Measurements from ENCODE around the gene FAM217B. TPM values are rescaled to one million over a fixed set of nuclear protein-coding genes. Genes with fewer than 3 reads are reported as not detected.

The FAM217B gene
- total RNA-seq, 1 experiment from 2014 or later = 7.2 TPM

- H3K36me3 ChIP-seq (ENCODE audit: low read depth, low read length) = no peaks in the 10 kb centered on the region
- no peaks in the 10 kb centered on the region for H3K79me2 ChIP-seq (ENCODE audit: low read length)
- CTCF ChIA-PET = no interaction called here
- no peak overlapping the region for H3K27ac ChIP-seq (ENCODE audit: low read length)
- H3K9ac ChIP-seq (ENCODE audit: low read length) = no peak overlapping the region
- DNase-seq (no peak), ATAC-seq (no peak)
- H3K4me1 ChIP-seq (ENCODE audit: insufficient read depth, low read length) = peaks cover 16% of the 10 kb centered on the region
- TF ChIP-seq EZH2phosphoT487 (IDR thresholded peaks at IDR 0.05; ENCODE audit: borderline replicate concordance, low read length) (no peak), CTCF (conservative IDR thresholded peaks at IDR 0.05; ENCODE audit: low read depth, low read length) (no peak), EZH2 (IDR thresholded peaks at IDR 0.05; ENCODE audit: low read length, unreplicated experiment) (no peak)
- H3K4me2 ChIP-seq (ENCODE audit: low read length) = no peak overlapping the region
- no peaks in the 10 kb centered on the region for H3K9me3 ChIP-seq (ENCODE audit: low read length)
- H3K9me2 ChIP-seq (replicated peaks; ENCODE audit: low read length) = no peaks in the 10 kb centered on the region
- POLR2A ChIA-PET (ENCODE audit: unreplicated experiment) = no interaction called here
- no peak overlapping the region for H3K4me3 ChIP-seq (ENCODE audit: low read length)
- H2AFZ ChIP-seq (ENCODE audit: low read length) = no peak overlapping the region
- H3K27me3 ChIP-seq (ENCODE audit: low read length) = no peaks in the 10 kb centered on the region
- intact Hi-C loops (cut with micrococcal nuclease) = no loop called here
- H4K20me1 ChIP-seq (ENCODE audit: low read length) = no peaks in the 10 kb centered on the region
- H3F3A ChIP-seq (ENCODE audit: low read length, unreplicated experiment) = no peaks in the 10 kb centered on the region
- no TSS peak for BruUV-seq (replicated peaks)
Observed at GRCh38 chr20:59983076-59983475, 42.9 kb downstream of the FAM217B start.

GRCh38 chr20:59984541-59984940, 44.4 kb downstream of the FAM217B start:
- H3K9me3 ChIP-seq (ENCODE audit: low read length) = no peaks in the 10 kb centered on the region
- H3K9ac ChIP-seq (ENCODE audit: low read length) = no peak overlapping the region
- H3K4me3 ChIP-seq (ENCODE audit: low read length) = no peak overlapping the region
- peaks cover 26% of the 10 kb centered on the region for H3K4me1 ChIP-seq (ENCODE audit: insufficient read depth, low read length)
- no TSS peak for BruUV-seq (replicated peaks)
- intact Hi-C loops (cut with micrococcal nuclease) = no loop called here
- H3K9me2 ChIP-seq (replicated peaks; ENCODE audit: low read length) = no peaks in the 10 kb centered on the region
- POLR2A ChIA-PET (ENCODE audit: unreplicated experiment) = no interaction called here
- H3K27me3 ChIP-seq (ENCODE audit: low read length) = no peaks in the 10 kb centered on the region
- H4K20me1 ChIP-seq (ENCODE audit: low read length) = no peaks in the 10 kb centered on the region
- no peak overlapping the region for H2AFZ ChIP-seq (ENCODE audit: low read length)
- TF ChIP-seq EZH2 (IDR thresholded peaks at IDR 0.05; ENCODE audit: low read length, unreplicated experiment) (no peak), EZH2phosphoT487 (IDR thresholded peaks at IDR 0.05; ENCODE audit: borderline replicate concordance, low read length) (no peak), CTCF (conservative IDR thresholded peaks at IDR 0.05; ENCODE audit: low read depth, low read length) (no peak)
- no peak overlapping the region for H3K4me2 ChIP-seq (ENCODE audit: low read length)
- H3K36me3 ChIP-seq (ENCODE audit: low read depth, low read length) = no peaks in the 10 kb centered on the region
- ATAC-seq (no peak), DNase-seq (no peak)
- no peaks in the 10 kb centered on the region for H3K79me2 ChIP-seq (ENCODE audit: low read length)
- no peak overlapping the region for H3K27ac ChIP-seq (ENCODE audit: low read length)
- H3F3A ChIP-seq (ENCODE audit: low read length, unreplicated experiment) = no peaks in the 10 kb centered on the region
- CTCF ChIA-PET = no interaction called here

- H2AFZ ChIP-seq (ENCODE audit: low read length) = no peak overlapping the region
- no peak overlapping the region for H3K9ac ChIP-seq (ENCODE audit: low read length)
- H4K20me1 ChIP-seq (ENCODE audit: low read length) = no peaks in the 10 kb centered on the region
- TF ChIP-seq EZH2 (IDR thresholded peaks at IDR 0.05; ENCODE audit: low read length, unreplicated experiment) = no peak
- TF ChIP-seq CTCF (conservative IDR thresholded peaks at IDR 0.05; ENCODE audit: low read depth, low read length) = no peak
- no peak for TF ChIP-seq EZH2phosphoT487 (IDR thresholded peaks at IDR 0.05; ENCODE audit: borderline replicate concordance, low read length)
- intact Hi-C loops (cut with micrococcal nuclease) = no loop called here
- peaks cover 26% of the 10 kb centered on the region for H3K4me1 ChIP-seq (ENCODE audit: insufficient read depth, low read length)
- no peak for DNase-seq
- no peak overlapping the region for H3K4me2 ChIP-seq (ENCODE audit: low read length)
- H3K9me2 ChIP-seq (replicated peaks; ENCODE audit: low read length) = no peaks in the 10 kb centered on the region
- BruUV-seq (replicated peaks) = no TSS peak
- ChIA-PET POLR2A (ENCODE audit: unreplicated experiment) (no interaction called here), CTCF (no interaction called here)
- no peaks in the 10 kb centered on the region for H3K27me3 ChIP-seq (ENCODE audit: low read length)
- no peaks in the 10 kb centered on the region for H3F3A ChIP-seq (ENCODE audit: low read length, unreplicated experiment)
- no peaks in the 10 kb centered on the region for H3K79me2 ChIP-seq (ENCODE audit: low read length)
- ATAC-seq = no peak
- no peaks in the 10 kb centered on the region for H3K9me3 ChIP-seq (ENCODE audit: low read length)
- H3K27ac ChIP-seq (ENCODE audit: low read length) = no peak overlapping the region
- no peak overlapping the region for H3K4me3 ChIP-seq (ENCODE audit: low read length)
- H3K36me3 ChIP-seq (ENCODE audit: low read depth, low read length) = no peaks in the 10 kb centered on the region
Observed at GRCh38 chr20:59985164-59985563, 45.0 kb downstream of the FAM217B start.

Data from PC-3 (cell line).